H9 (cell line): ENCODE data around the gene CLCNKA. TPM values are rescaled to one million over a fixed set of nuclear protein-coding genes. Genes with fewer than 3 reads are reported as not detected.

Experiments
- DNase-seq: peaks from one replicate; pipeline ENCODE4 v3.0.0-alpha.2; 2017
- H2AFZ ChIP-seq: one replicate; pipeline ENCODE4 v1.6.1; 2013; ENCODE audit warnings: mild to moderate bottlenecking, low read length, control low read depth, moderate library complexity
- H2AK5ac ChIP-seq: 2 replicates; pipeline ENCODE4 v1.6.1; 2013; ENCODE audit warnings: low read length, control low read depth, mixed read lengths; ENCODE audit not compliant: insufficient read length
- H2BK120ac ChIP-seq: one replicate; pipeline ENCODE4 v1.6.1; 2013; ENCODE audit warnings: low read depth, mild to moderate bottlenecking, low read length, control low read depth, inconsistent platforms; ENCODE audit not compliant: poor library complexity, severe bottlenecking
- H2BK12ac ChIP-seq: 2 replicates; pipeline ENCODE4 v1.6.1; 2013; ENCODE audit warnings: low read length, control low read depth, mixed read lengths, low read depth; ENCODE audit not compliant: insufficient read length
- H2BK15ac ChIP-seq: 2 replicates; pipeline ENCODE4 v1.6.1; 2013; ENCODE audit warnings: low read depth, low read length, control low read depth
- H2BK20ac ChIP-seq: one replicate; pipeline ENCODE4 v1.6.1; 2013; ENCODE audit warnings: low read depth, mild to moderate bottlenecking, low read length, control low read depth, inconsistent platforms; ENCODE audit not compliant: poor library complexity, severe bottlenecking
- H2BK5ac ChIP-seq: 2 replicates; pipeline ENCODE4 v1.6.1; 2013; ENCODE audit warnings: low read length, control low read depth, mixed read lengths; ENCODE audit not compliant: insufficient read length
- H3K14ac ChIP-seq: 2 replicates; pipeline ENCODE4 v1.6.1; 2013; ENCODE audit warnings: low read length, control low read depth; ENCODE audit not compliant: insufficient read depth
- H3K18ac ChIP-seq: 2 replicates; pipeline ENCODE4 v1.6.1; 2013; ENCODE audit warnings: low read depth, mild to moderate bottlenecking, mixed read lengths, low read length, control low read depth; ENCODE audit not compliant: insufficient read length
- H3K23ac ChIP-seq: 2 replicates; pipeline ENCODE4 v1.6.1; 2013; ENCODE audit warnings: low read length, control low read depth, mixed read lengths, low read depth; ENCODE audit not compliant: insufficient read length
- H3K23me2 ChIP-seq: 2 replicates; pipeline ENCODE4 v1.6.1; 2013; ENCODE audit warnings: low read depth, mild to moderate bottlenecking, mixed read lengths, low read length, control low read depth; ENCODE audit not compliant: insufficient read length, poor library complexity, severe bottlenecking
- H3K27ac ChIP-seq: 2 replicates; pipeline ENCODE4 v1.5.1; 2013; ENCODE audit warnings: low read length, control low read depth, mixed read lengths, low read depth; ENCODE audit not compliant: insufficient read length
- H3K27me3 ChIP-seq: 2 replicates; pipeline ENCODE4 v1.6.1; 2013; ENCODE audit warnings: low read length, control low read depth, inconsistent platforms; ENCODE audit not compliant: insufficient read depth
- H3K4ac ChIP-seq: 2 replicates; pipeline ENCODE4 v1.6.1; 2013; ENCODE audit warnings: low read depth, mild to moderate bottlenecking, control low read depth, inconsistent platforms, low read length, moderate library complexity
- H3K4me1 ChIP-seq: 2 replicates; pipeline ENCODE4 v1.6.1; 2013; ENCODE audit warnings: low read length, control low read depth, inconsistent platforms; ENCODE audit not compliant: insufficient read depth
- H3K4me2 ChIP-seq: 2 replicates; pipeline ENCODE4 v1.6.1; 2013; ENCODE audit warnings: low read length, control low read depth, mixed read lengths; ENCODE audit not compliant: insufficient read length, insufficient read depth
- H3K56ac ChIP-seq: 2 replicates; pipeline ENCODE4 v1.6.1; 2013; ENCODE audit warnings: low read depth, mild to moderate bottlenecking, mixed read lengths, low read length, control low read depth; ENCODE audit not compliant: insufficient read length
- H3K79me1 ChIP-seq: 2 replicates; pipeline ENCODE4 v1.6.1; 2013; ENCODE audit warnings: low read depth, mild to moderate bottlenecking, moderate library complexity, low read length, control low read depth, inconsistent platforms; ENCODE audit not compliant: insufficient read depth, poor library complexity, severe bottlenecking
- H3K79me2 ChIP-seq: 2 replicates; pipeline ENCODE4 v1.6.1; 2013; ENCODE audit warnings: low read length, control low read depth, inconsistent platforms; ENCODE audit not compliant: insufficient read depth
- H3K9ac ChIP-seq: 2 replicates; pipeline ENCODE4 v1.6.1; 2013; ENCODE audit warnings: low read length, control low read depth, mixed read lengths; ENCODE audit not compliant: insufficient read length; ENCODE audit errors: extremely low read depth
- H3K9me3 ChIP-seq: one replicate; pipeline ENCODE4 v1.6.1; 2013; ENCODE audit warnings: low read depth, low read length, inconsistent platforms; ENCODE audit not compliant: control insufficient read depth
- H3T11ph ChIP-seq: one replicate; pipeline ENCODE4 v1.6.1; 2013; ENCODE audit warnings: mild to moderate bottlenecking, low read length, control low read depth, inconsistent platforms
- H4K20me1 ChIP-seq: one replicate; pipeline ENCODE4 v1.6.1; 2013; ENCODE audit not compliant: control insufficient read depth, insufficient read length, insufficient read depth
- H4K5ac ChIP-seq: 2 replicates; pipeline ENCODE4 v1.6.1; 2013; ENCODE audit warnings: low read depth, mild to moderate bottlenecking, mixed read lengths, low read length, control low read depth; ENCODE audit not compliant: insufficient read length
- H4K8ac ChIP-seq: replicated peaks from 2 replicates; pipeline ENCODE4 v1.6.1; 2013; ENCODE audit warnings: low read length, control low read depth, mixed read lengths, low read depth; ENCODE audit not compliant: insufficient read length
- H4K91ac ChIP-seq: 2 replicates; pipeline ENCODE4 v1.6.1; 2013; ENCODE audit warnings: low read depth, mild to moderate bottlenecking, moderate library complexity, mixed read lengths, low read length, control low read depth; ENCODE audit not compliant: insufficient read length
- H3K27ac Mint-ChIP-seq, 3 experiments: 2 replicates in 2 of 3; 3 replicates in 1 of 3; pipeline ENCODE4 v1.8.0; 2020 to 2021; ENCODE audit warnings: mixed read lengths in 3 of 3, mild to moderate bottlenecking in 1 of 3, moderate library complexity in 1 of 3
- H3K27me3 Mint-ChIP-seq: 2 replicates; pipeline ENCODE4 v1.8.0; 2021; ENCODE audit warnings: low read depth, mild to moderate bottlenecking, moderate library complexity, mixed read lengths
- H3K36me3 Mint-ChIP-seq, 3 experiments: 2 replicates in 2 of 3; 3 replicates in 1 of 3; pipeline ENCODE4 v1.8.0; 2020 to 2021; ENCODE audit warnings: low read depth in 3 of 3, mixed read lengths in 3 of 3; ENCODE audit not compliant: insufficient read depth in 1 of 3
- H3K4me1 Mint-ChIP-seq, 2 experiments: 2 replicates each; pipeline ENCODE4 v1.8.0; 2020; ENCODE audit warnings: mixed read lengths in 2 of 2
- H3K4me3 Mint-ChIP-seq, 2 experiments: 2 replicates in 1 of 2; 3 replicates in 1 of 2; pipeline ENCODE4 v1.8.0; 2020 to 2021; ENCODE audit warnings: mild to moderate bottlenecking in 2 of 2, mixed read lengths in 2 of 2, moderate library complexity in 1 of 2
- H3K9me3 Mint-ChIP-seq, 2 experiments: 2 replicates in 1 of 2; 3 replicates in 1 of 2; pipeline ENCODE4 v1.8.0; 2020; ENCODE audit warnings: mild to moderate bottlenecking in 2 of 2, mixed read lengths in 2 of 2, moderate library complexity in 1 of 2
- CTCF ChIP-seq: fragments of 200-600 bp; sonication (generic); conservative IDR thresholded peaks from 3 replicates; pipeline ENCODE4 v1.8.0; 2021; ENCODE audit warnings: antibody characterized with exemption, mild to moderate bottlenecking
- WGBS: extraction: QIAGEN DNeasy Blood & Tissue Kit; methylation state at CpG from one replicate; pipeline ENCODE4 v1.1.7; 2013; ENCODE audit warnings: missing lambda C conversion rate, low lambda C conversion rate, mixed read lengths; ENCODE audit not compliant: insufficient read length; ENCODE audit errors: extremely low coverage; 5-methylcytosine and 5-hydroxymethylcytosine counted together
- total RNA-seq: library from RNA; stranded (reverse); gene quantifications from 2 replicates; pipeline ENCODE4 v1.2.1, GENCODE V29; 2021

The CLCNKA gene
- total RNA-seq, 1 experiment from 2014 or later: 0.98 TPM

GRCh38 chr1:16053781-16054502 is 32.1 kb downstream of the CLCNKA start:
- Histone ChIP-seq H2AFZ (no peak overlapping the region), H3K9me3 (no peaks in the 10 kb centered on the region), H3K4me1 (peaks cover 2% of the 10 kb centered on the region; the same call in 1 of the 2 replicates), H3K4me2 (no peak overlapping the region), H3K79me2 (no peaks in the 10 kb centered on the region), H3T11ph (no peak overlapping the region), H3K18ac (no peak overlapping the region), H2BK12ac (no peak overlapping the region), H3K27ac (no peak overlapping the region), H2BK15ac (no peak overlapping the region), H4K91ac (no peak overlapping the region), H3K23me2 (no peaks in the 10 kb centered on the region), H2BK120ac (no peak overlapping the region), H3K27me3 (no peaks in the 10 kb centered on the region), H2AK5ac (no peak overlapping the region), H3K79me1 (no peaks in the 10 kb centered on the region), H4K20me1 (no peaks in the 10 kb centered on the region), H4K8ac (no peak overlapping the region), H4K5ac (no peak overlapping the region), H3K9ac (no peak overlapping the region), H2BK20ac (no peak overlapping the region), H2BK5ac (no peak overlapping the region), H3K56ac (no peak overlapping the region), H3K14ac (no peak overlapping the region), H3K4ac (no peak overlapping the region), H3K23ac (no peak overlapping the region)
- H3K36me3 Mint-ChIP-seq: no peaks in the 10 kb centered on the region
- no peak for DNase-seq
- peaks cover 21 to 25% of the 10 kb centered on the region in 2 experiments for H3K4me1 Mint-ChIP-seq
- H3K4me3 Mint-ChIP-seq: no peak overlapping the region
- H3K9me3 Mint-ChIP-seq: no peaks in the 10 kb centered on the region
- H3K27me3 Mint-ChIP-seq: peaks cover 3% of the 10 kb centered on the region; the same call in 1 of the 2 replicates
- no CpG with 5 or more reads among the region's 8 CpGs for WGBS
- H3K27ac Mint-ChIP-seq: no peak overlapping the region
- no peak for TF ChIP-seq CTCF
